ENCODE measurements around the gene GC.
A peak's percentile ranks its signal among the peaks of the same experiment; 100 is the strongest.
"Not testable (repeated sequence)": the region's sequence is repeated elsewhere in the genome, so short reads cannot be mapped to it uniquely, and the experiment has no call there.

The GC gene

DNA sequence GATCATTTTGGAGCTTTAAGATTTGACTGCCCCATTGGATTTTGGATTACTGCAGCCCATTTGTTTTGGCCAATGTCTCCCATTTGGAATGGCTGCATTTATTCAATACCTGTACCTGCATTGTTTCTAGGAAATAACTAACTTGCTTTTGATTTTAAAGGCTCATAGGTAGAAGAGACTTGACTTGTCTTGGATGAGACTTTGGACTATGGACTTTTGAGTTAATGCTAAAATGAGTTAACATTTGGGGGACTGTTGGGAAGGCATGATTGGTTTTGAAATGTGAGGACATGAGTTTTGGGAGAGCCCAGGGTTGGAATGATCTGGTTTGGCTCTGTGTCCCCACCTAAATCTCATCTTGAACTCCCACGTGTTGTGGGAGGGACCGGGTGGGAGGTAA, 45.1 kb downstream of the GC start:
- not testable (repeated sequence) for H3K36me3 Mint-ChIP-seq; H3K27me3 Mint-ChIP-seq; H3K4me3 Mint-ChIP-seq; ATAC-seq (ENCODE audit: low read depth); H3K27ac Mint-ChIP-seq; H3K9me3 Mint-ChIP-seq; DNase-seq (ENCODE audit: low spot score in 2 of 2); H3K4me1 Mint-ChIP-seq

- H3K4me3 Mint-ChIP-seq = no peak overlapping the region
- H3K9me3 Mint-ChIP-seq = peaks cover 2% of the 10 kb centered on the region
- H3K4me1 Mint-ChIP-seq = no peaks in the 10 kb centered on the region
- H3K36me3 Mint-ChIP-seq = no peaks in the 10 kb centered on the region
- DNase-seq (ENCODE audit: low spot score in 2 of 2) (no peak), ATAC-seq (ENCODE audit: low read depth) (no peak)
- peaks cover 5% of the 10 kb centered on the region for H3K27me3 Mint-ChIP-seq
- H3K27ac Mint-ChIP-seq = no peak overlapping the region
These were observed 51.2 kb downstream of the GC start for GRCh38 chr4:71732706-71733105.

- no peak for ATAC-seq (ENCODE audit: low read depth)
- Mint-ChIP-seq H3K36me3 (no peaks in the 10 kb centered on the region), H3K9me3 (no peaks in the 10 kb centered on the region), H3K27me3 (peaks cover 5% of the 10 kb centered on the region), H3K27ac (no peak overlapping the region), H3K4me1 (no peaks in the 10 kb centered on the region), H3K4me3 (no peak overlapping the region)
- DNase-seq (ENCODE audit: low spot score in 2 of 2) = no peak
These were observed 51.8 kb downstream of the GC start for GRCh38 chr4:71732066-71732465.

- ATAC-seq (ENCODE audit: low read depth) = no peak
- H3K27me3 Mint-ChIP-seq = peaks cover 9% of the 10 kb centered on the region
- no peak overlapping the region for H3K4me3 Mint-ChIP-seq
- H3K9me3 Mint-ChIP-seq = no peaks in the 10 kb centered on the region
- H3K4me1 Mint-ChIP-seq = no peaks in the 10 kb centered on the region
- no peaks in the 10 kb centered on the region for H3K36me3 Mint-ChIP-seq
- no peak for DNase-seq (ENCODE audit: low spot score in 2 of 2)
- no peak overlapping the region for H3K27ac Mint-ChIP-seq
These were observed 54.0 kb downstream of the GC start for GRCh38 chr4:71729856-71730255.

DNA sequence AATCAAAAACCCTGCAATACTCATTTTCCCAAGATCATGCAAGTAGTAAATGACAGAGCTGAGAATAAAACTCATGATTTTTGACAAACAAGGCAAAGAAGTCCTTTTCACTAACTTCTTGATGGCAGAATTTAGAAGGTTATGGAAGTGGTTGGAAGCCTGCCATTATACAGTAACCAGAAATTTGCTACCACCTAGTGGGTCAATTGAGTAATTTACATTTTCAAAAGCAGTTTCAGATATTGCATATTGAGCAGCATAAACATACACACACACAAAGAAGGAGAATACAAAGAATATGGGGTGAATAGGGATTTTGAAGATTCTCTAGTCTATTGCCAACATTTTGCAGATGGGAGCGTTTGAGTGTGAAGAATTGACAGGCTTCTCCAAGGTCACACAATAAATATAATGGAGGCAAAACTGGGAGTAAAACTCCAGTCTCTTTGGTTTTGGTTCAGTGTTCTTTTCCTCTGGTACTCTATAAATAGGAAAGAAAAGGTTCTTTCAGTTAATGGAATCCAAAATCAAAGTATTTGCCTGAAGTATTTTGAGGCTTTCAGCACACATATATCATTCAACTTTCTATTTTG, 70.2 kb downstream of the GC start:
- peaks cover 2% of the 10 kb centered on the region for H3K4me1 Mint-ChIP-seq
- H3K27me3 Mint-ChIP-seq = peaks cover 2% of the 10 kb centered on the region
- no peak overlapping the region for H3K4me3 Mint-ChIP-seq
- no peak for DNase-seq (ENCODE audit: low spot score in 2 of 2)
- H3K9me3 Mint-ChIP-seq = no peaks in the 10 kb centered on the region
- no peak overlapping the region for H3K27ac Mint-ChIP-seq
- no peaks in the 10 kb centered on the region for H3K36me3 Mint-ChIP-seq
- peak; percentile 47 for ATAC-seq (ENCODE audit: low read depth)

- Mint-ChIP-seq H3K27ac (no peak overlapping the region), H3K9me3 (no peaks in the 10 kb centered on the region), H3K36me3 (no peaks in the 10 kb centered on the region), H3K27me3 (peaks cover 2% of the 10 kb centered on the region), H3K4me1 (peaks cover 2% of the 10 kb centered on the region), H3K4me3 (no peak overlapping the region)
- DNase-seq (ENCODE audit: low spot score in 2 of 2) (no peak), ATAC-seq (ENCODE audit: low read depth) (no peak)
These were observed 71.9 kb downstream of the GC start for GRCh38 chr4:71711985-71712348.

DNA sequence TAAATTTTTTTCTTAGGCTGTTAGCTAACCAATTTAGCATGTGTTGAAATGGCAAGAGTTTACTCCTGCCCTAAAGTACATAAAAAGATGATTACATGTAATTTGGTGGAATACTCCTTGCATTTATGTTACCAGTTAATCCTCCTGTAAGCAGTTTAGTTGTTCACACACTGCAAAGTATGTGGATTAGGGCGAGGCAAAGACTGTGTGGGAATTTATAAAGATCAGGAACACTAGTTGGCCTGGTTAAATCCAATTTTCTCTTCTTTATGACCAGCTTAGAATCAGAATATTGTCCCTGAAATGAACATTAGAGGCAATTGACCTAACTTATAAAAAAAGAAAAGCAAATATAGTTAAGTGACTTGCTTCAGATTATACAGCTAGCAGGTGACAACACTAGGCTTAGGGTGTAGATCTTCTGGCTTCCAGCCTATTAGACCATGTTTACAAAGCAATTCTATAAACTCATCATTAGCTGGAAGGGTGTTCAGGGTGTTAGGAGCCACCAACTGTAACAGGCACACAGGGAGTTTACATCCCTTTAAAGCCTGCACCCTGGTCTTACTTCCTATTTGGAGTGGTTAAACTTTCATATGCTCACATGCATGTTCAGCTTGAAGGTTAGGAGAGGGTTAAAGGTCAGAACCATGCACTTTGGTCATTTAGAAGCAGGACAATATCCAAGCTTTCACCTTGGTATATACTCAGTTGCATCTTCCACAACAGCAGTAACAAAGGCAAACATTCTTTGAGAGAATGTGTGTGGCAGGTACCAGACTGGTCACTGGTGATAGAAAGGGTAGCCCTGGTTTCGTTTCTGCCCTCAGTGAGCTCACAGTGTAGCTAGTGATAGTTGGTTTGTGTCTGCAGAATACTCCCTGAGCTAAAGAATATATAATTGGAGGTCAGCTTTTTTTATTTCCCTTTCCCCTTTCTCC, 72.6 kb downstream of the GC start:
- Mint-ChIP-seq H3K4me3 (no peak overlapping the region), H3K27me3 (no peaks in the 10 kb centered on the region), H3K36me3 (no peaks in the 10 kb centered on the region), H3K9me3 (no peaks in the 10 kb centered on the region), H3K27ac (no peak overlapping the region), H3K4me1 (peaks cover 2% of the 10 kb centered on the region)
- no peak for DNase-seq (ENCODE audit: low spot score in 2 of 2)
- ATAC-seq (ENCODE audit: low read depth) = no peak

DNA sequence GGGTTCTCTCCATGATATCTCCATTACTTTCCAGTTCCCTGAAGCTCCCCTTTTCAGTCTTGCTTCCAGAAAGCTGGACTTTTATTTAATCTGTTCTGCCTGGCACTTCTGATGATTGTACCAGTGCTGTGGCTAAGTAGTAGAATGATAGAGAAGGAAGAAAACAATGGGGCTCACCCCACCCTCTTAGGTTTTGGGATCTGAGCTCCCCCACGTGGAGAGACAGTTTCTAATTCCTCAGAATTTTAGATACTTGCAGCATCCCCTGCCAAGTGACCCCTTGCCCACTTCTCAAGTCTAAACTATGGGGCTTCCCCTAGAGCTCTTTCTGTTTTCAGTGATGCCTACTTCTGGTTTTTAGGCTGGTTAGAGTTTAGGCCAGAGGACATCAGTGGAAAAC, 73.9 kb downstream of the GC start:
- no peak for ATAC-seq (ENCODE audit: low read depth)
- Mint-ChIP-seq H3K4me3 (no peak overlapping the region), H3K9me3 (no peaks in the 10 kb centered on the region), H3K4me1 (peaks cover 2% of the 10 kb centered on the region), H3K36me3 (no peaks in the 10 kb centered on the region), H3K27me3 (no peaks in the 10 kb centered on the region), H3K27ac (no peak overlapping the region)
- DNase-seq (ENCODE audit: low spot score in 2 of 2) = no peak

- Mint-ChIP-seq H3K27ac (no peak overlapping the region), H3K36me3 (no peaks in the 10 kb centered on the region), H3K4me3 (no peak overlapping the region), H3K4me1 (no peaks in the 10 kb centered on the region), H3K9me3 (no peaks in the 10 kb centered on the region), H3K27me3 (peaks cover 3% of the 10 kb centered on the region)
- DNase-seq (ENCODE audit: low spot score in 2 of 2) = no peak
- no peak for ATAC-seq (ENCODE audit: low read depth)
These were observed 85.7 kb downstream of the GC start for GRCh38 chr4:71698141-71698540.

GRCh38 chr4:71697031-71697430, 86.8 kb downstream of the GC start:
- Mint-ChIP-seq H3K27me3 (peaks cover 3% of the 10 kb centered on the region), H3K4me3 (no peak overlapping the region), H3K9me3 (no peaks in the 10 kb centered on the region), H3K27ac (no peak overlapping the region), H3K4me1 (no peaks in the 10 kb centered on the region), H3K36me3 (no peaks in the 10 kb centered on the region)
- ATAC-seq (ENCODE audit: low read depth) (no peak), DNase-seq (ENCODE audit: low spot score in 2 of 2) (no peak)

DNA sequence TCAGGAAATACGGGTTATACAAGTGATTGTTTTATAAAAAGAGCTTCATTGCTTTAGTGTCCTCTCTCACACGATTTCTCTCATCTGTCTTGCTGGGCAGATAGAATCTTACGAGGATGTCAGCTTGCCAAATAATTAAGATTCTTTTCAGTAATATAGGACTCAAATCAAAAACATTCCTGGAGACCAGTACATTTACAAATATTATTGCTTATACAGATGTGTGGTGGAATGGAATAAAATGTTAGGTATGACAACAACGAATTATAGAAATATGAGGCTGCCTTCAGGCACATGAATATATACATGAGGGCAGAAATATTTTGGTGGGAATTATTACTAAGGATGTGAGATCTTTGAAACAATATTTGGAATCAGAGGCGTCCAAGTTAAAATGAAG, 88.9 kb downstream of the GC start:
- ATAC-seq (ENCODE audit: low read depth) = no peak
- Mint-ChIP-seq H3K4me1 (no peaks in the 10 kb centered on the region), H3K27me3 (peaks cover 4% of the 10 kb centered on the region)

DNA sequence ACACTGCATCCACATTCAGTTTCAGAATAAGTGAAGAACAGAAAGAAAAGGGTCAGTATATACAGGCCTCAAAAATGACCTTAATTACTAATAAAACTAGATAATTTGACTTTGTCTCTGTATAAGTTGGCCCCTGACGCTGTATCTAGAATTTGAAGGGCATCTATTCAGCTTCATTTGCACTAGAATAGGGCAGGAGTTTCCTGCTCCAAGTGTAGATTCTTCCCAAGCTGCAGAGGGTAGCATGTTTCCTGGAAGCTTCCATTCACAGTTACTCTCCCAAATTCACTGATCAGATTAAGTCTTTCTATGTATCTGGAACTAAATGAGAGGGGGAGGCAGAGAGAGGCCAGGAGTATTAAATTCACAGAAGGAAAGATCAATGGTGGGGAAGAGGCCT, 90.9 kb downstream of the GC start:
- peaks cover 15% of the 10 kb centered on the region for H3K27me3 Mint-ChIP-seq

More for the DNA sequence above, 88.9 kb downstream of the GC start:
- no peak overlapping the region for H3K27ac Mint-ChIP-seq
- no peaks in the 10 kb centered on the region for H3K36me3 Mint-ChIP-seq
- H3K9me3 Mint-ChIP-seq = no peaks in the 10 kb centered on the region
- no peak for DNase-seq (ENCODE audit: low spot score in 2 of 2)
- H3K4me3 Mint-ChIP-seq = no peak overlapping the region

GRCh38 chr4:71692198-71692597, 91.7 kb downstream of the GC start:
- H3K4me1 Mint-ChIP-seq = no peaks in the 10 kb centered on the region
- ATAC-seq (ENCODE audit: low read depth) (no peak), DNase-seq (ENCODE audit: low spot score in 2 of 2) (no peak)
- no peak overlapping the region for H3K4me3 Mint-ChIP-seq
- H3K36me3 Mint-ChIP-seq = no peaks in the 10 kb centered on the region
- no peak overlapping the region for H3K27ac Mint-ChIP-seq
- H3K9me3 Mint-ChIP-seq = no peaks in the 10 kb centered on the region
- peaks cover 17% of the 10 kb centered on the region for H3K27me3 Mint-ChIP-seq

More for the DNA sequence above, 90.9 kb downstream of the GC start:
- no peaks in the 10 kb centered on the region for H3K9me3 Mint-ChIP-seq
- no peaks in the 10 kb centered on the region for H3K4me1 Mint-ChIP-seq
- no peak overlapping the region for H3K4me3 Mint-ChIP-seq
- H3K27ac Mint-ChIP-seq = no peak overlapping the region
- DNase-seq (ENCODE audit: low spot score in 2 of 2) (no peak), ATAC-seq (ENCODE audit: low read depth) (no peak)
- H3K36me3 Mint-ChIP-seq = no peaks in the 10 kb centered on the region

All from memory B cell (primary cell).